ENCODE data around the gene CYBB. TPM values are rescaled to one million over a fixed set of nuclear protein-coding genes. Genes with fewer than 3 reads are reported as not detected.
A peak's percentile ranks its signal among the peaks of the same experiment; 100 is the strongest.

CYBB gene
- total RNA-seq, result 10 to 100 TPM; 38.7 to 39.9 TPM

- H3K27ac ChIP-seq, result no peak within 1 kb of the TSS
- H3K27me3 ChIP-seq (replicated peaks; ENCODE audit: insufficient read depth), result no peaks in the 10 kb centered on the region
- ATAC-seq (ENCODE audit: insufficient number of reproducible peaks, low FRiP score, low read depth), result no peak
- H3K36me3 ChIP-seq, result no peaks in the 10 kb centered on the region
- no peaks in the 10 kb centered on the region for H3K9me3 ChIP-seq
- no peak for DNase-seq (ENCODE audit: low spot score)
- no peak for TF ChIP-seq CTCF (IDR thresholded peaks at IDR 0.05)
- H3K4me1 ChIP-seq (ENCODE audit: control insufficient read depth in 1 of 2, low read depth in 2 of 2), result no peaks in the 10 kb centered on the region
- peak within 1 kb of the TSS; percentile 27 for H3K4me3 ChIP-seq
Observed at GRCh38 chrX:37779857-37780256, at the start of gene CYBB. TSS of gene CYBB (plus strand) at chrX:37780059. CDS start at chrX:37780078, 19 bp downstream.

GRCh38 chrX:37745354-37745753 lies 34.5 kb upstream of the CYBB start:
- Histone ChIP-seq H3K27ac (no peak overlapping the region), H3K4me1 (ENCODE audit: control insufficient read depth in 1 of 2, low read depth in 2 of 2) (no peaks in the 10 kb centered on the region), H3K36me3 (no peaks in the 10 kb centered on the region), H3K4me3 (no peak overlapping the region), H3K27me3 (replicated peaks; ENCODE audit: insufficient read depth) (no peaks in the 10 kb centered on the region), H3K9me3 (no peaks in the 10 kb centered on the region)
- peak; percentile 60 for TF ChIP-seq CTCF (IDR thresholded peaks at IDR 0.05)
- DNase-seq (ENCODE audit: low spot score) (no peak), ATAC-seq (ENCODE audit: insufficient number of reproducible peaks, low FRiP score, low read depth) (no peak)

- no peak for TF ChIP-seq CTCF (IDR thresholded peaks at IDR 0.05)
- H3K4me3 ChIP-seq, result no peak overlapping the region
- no peaks in the 10 kb centered on the region for H3K9me3 ChIP-seq
- ATAC-seq (ENCODE audit: insufficient number of reproducible peaks, low FRiP score, low read depth) (no peak), DNase-seq (ENCODE audit: low spot score) (no peak)
- H3K36me3 ChIP-seq, result no peaks in the 10 kb centered on the region
- no peak overlapping the region for H3K27ac ChIP-seq
- H3K4me1 ChIP-seq (ENCODE audit: control insufficient read depth in 1 of 2, low read depth in 2 of 2), result no peaks in the 10 kb centered on the region
- no peaks in the 10 kb centered on the region for H3K27me3 ChIP-seq (replicated peaks; ENCODE audit: insufficient read depth)
Observed at GRCh38 chrX:37745835-37746217, 34.0 kb upstream of the CYBB start.

- DNase-seq (ENCODE audit: low spot score) (no peak), ATAC-seq (ENCODE audit: insufficient number of reproducible peaks, low FRiP score, low read depth) (no peak)
- Histone ChIP-seq H3K9me3 (no peaks in the 10 kb centered on the region), H3K27ac (no peak overlapping the region), H3K4me3 (no peak overlapping the region), H3K27me3 (replicated peaks; ENCODE audit: insufficient read depth) (no peaks in the 10 kb centered on the region), H3K4me1 (ENCODE audit: control insufficient read depth in 1 of 2, low read depth in 2 of 2) (no peaks in the 10 kb centered on the region), H3K36me3 (no peaks in the 10 kb centered on the region)
- no peak for TF ChIP-seq CTCF (IDR thresholded peaks at IDR 0.05)
Observed at GRCh38 chrX:37746218-37746941, 33.5 kb upstream of the CYBB start.

GRCh38 chrX:37746951-37747350 lies 32.9 kb upstream of the CYBB start:
- Histone ChIP-seq H3K27ac (no peak overlapping the region), H3K4me1 (ENCODE audit: control insufficient read depth in 1 of 2, low read depth in 2 of 2) (no peaks in the 10 kb centered on the region)
- ATAC-seq (ENCODE audit: insufficient number of reproducible peaks, low FRiP score, low read depth), result no peak

More at GRCh38 chrX:37746951-37747350, 32.9 kb upstream of the CYBB start:
- no peaks in the 10 kb centered on the region for H3K27me3 ChIP-seq (replicated peaks; ENCODE audit: insufficient read depth)
- no peak for TF ChIP-seq CTCF (IDR thresholded peaks at IDR 0.05)
- H3K36me3 ChIP-seq, result no peaks in the 10 kb centered on the region
- no peak overlapping the region for H3K4me3 ChIP-seq
- DNase-seq (ENCODE audit: low spot score), result no peak
- H3K9me3 ChIP-seq, result no peaks in the 10 kb centered on the region

Measured in thoracic aorta (tissue), 2 donors.